ENCODE measurements around the gene STIMATE. TPM values are rescaled to one million over a fixed set of nuclear protein-coding genes. Genes with fewer than 3 reads are reported as not detected.

Gene STIMATE
- polyA plus RNA-seq, 3 donors = 8.9 to 49.9 (median 11.7) TPM

GRCh38 chr3:52907497-52907896, 10.1 kb upstream of the STIMATE start:
- WGBS (ENCODE audit: insufficient coverage) = 100% methylated on average over 1 of the region's 5 CpGs
- Histone ChIP-seq H3K79me2 (ENCODE audit: insufficient read depth, low read length) (no peaks in the 10 kb centered on the region), H3K27ac (ENCODE audit: low read depth in 1 of 2, low read length in 2 of 2) (no peak overlapping the region), H3K4me1 (ENCODE audit: control insufficient read depth in 1 of 2, insufficient read depth in 2 of 2, low read length in 2 of 2) (no peaks in the 10 kb centered on the region), H2AFZ (ENCODE audit: insufficient read depth, low read depth, low read length, poor library complexity, severe bottlenecking) (no peak overlapping the region), H3K4me2 (replicated peaks; ENCODE audit: extremely low read depth, low read length, poor library complexity, severe bottlenecking) (no peak overlapping the region), H3K36me3 (replicated peaks in 1 of 2; ENCODE audit: control insufficient read depth in 1 of 2, insufficient read depth in 2 of 2, low read length in 2 of 2) (peaks cover 2 to 44% of the 10 kb centered on the region in 2 donors), H4K20me1 (ENCODE audit: insufficient read depth, low read length) (no peaks in the 10 kb centered on the region), H3K4me3 (replicated peaks in 1 of 3; ENCODE audit: low read depth in 2 of 3, low read length in 3 of 3) (no peak overlapping the region), H3K9me3 (replicated peaks in 1 of 2; ENCODE audit: control insufficient read depth in 1 of 2, insufficient read depth in 1 of 2, low read length in 2 of 2) (no peaks in the 10 kb centered on the region), H3K27me3 (ENCODE audit: control insufficient read depth in 2 of 2, insufficient read depth in 2 of 2, low read length in 2 of 2) (no peaks in the 10 kb centered on the region), H3K9ac (ENCODE audit: insufficient read depth, low read length, poor library complexity, severe bottlenecking) (no peak overlapping the region)
- Mint-ChIP-seq H3K27me3 (ENCODE audit: low read depth in 3 of 3) (peaks cover 0 to 2% (median 0%) of the 10 kb centered on the region in 3 donors), H3K4me1 (no peaks in the 10 kb centered on the region), H3K36me3 (peaks cover 26 to 31% of the 10 kb centered on the region in 2 donors), H3K27ac (no peak overlapping the region), H3K9me3 (no peaks in the 10 kb centered on the region), H3K4me3 (no peak overlapping the region)
- DNase-seq = no peak
- no peak for TF ChIP-seq CTCF (IDR thresholded peaks at IDR 0.05)
- intact Hi-C loops (cut with micrococcal nuclease) = no loop called here

- Mint-ChIP-seq H3K27me3 (ENCODE audit: low read depth in 3 of 3) (peaks cover 0 to 2% (median 2%) of the 10 kb centered on the region in 3 donors), H3K36me3 (peaks cover 17 to 19% of the 10 kb centered on the region in 2 donors), H3K4me1 (no peaks in the 10 kb centered on the region), H3K4me3 (no peak overlapping the region), H3K27ac (no peak overlapping the region), H3K9me3 (no peaks in the 10 kb centered on the region)
- Histone ChIP-seq H3K9ac (ENCODE audit: insufficient read depth, low read length, poor library complexity, severe bottlenecking) (no peak overlapping the region), H3K9me3 (replicated peaks in 1 of 2; ENCODE audit: control insufficient read depth in 1 of 2, insufficient read depth in 1 of 2, low read length in 2 of 2) (no peaks in the 10 kb centered on the region), H3K27ac (ENCODE audit: low read depth in 1 of 2, low read length in 2 of 2) (no peak overlapping the region), H3K27me3 (ENCODE audit: control insufficient read depth in 2 of 2, insufficient read depth in 2 of 2, low read length in 2 of 2) (no peaks in the 10 kb centered on the region), H3K4me1 (ENCODE audit: control insufficient read depth in 1 of 2, insufficient read depth in 2 of 2, low read length in 2 of 2) (no peaks in the 10 kb centered on the region), H2AFZ (ENCODE audit: insufficient read depth, low read depth, low read length, poor library complexity, severe bottlenecking) (no peak overlapping the region), H3K79me2 (ENCODE audit: insufficient read depth, low read length) (no peaks in the 10 kb centered on the region), H3K4me2 (replicated peaks; ENCODE audit: extremely low read depth, low read length, poor library complexity, severe bottlenecking) (no peak overlapping the region), H3K4me3 (replicated peaks in 1 of 3; ENCODE audit: low read depth in 2 of 3, low read length in 3 of 3) (no peak overlapping the region), H3K36me3 (replicated peaks in 1 of 2; ENCODE audit: control insufficient read depth in 1 of 2, insufficient read depth in 2 of 2, low read length in 2 of 2) (peaks cover 2 to 34% of the 10 kb centered on the region in 2 donors), H4K20me1 (ENCODE audit: insufficient read depth, low read length) (no peaks in the 10 kb centered on the region)
- no peak for DNase-seq
- intact Hi-C loops (cut with micrococcal nuclease) = no loop called here
- no CpG with 5 or more reads among the region's 1 CpG for WGBS (ENCODE audit: insufficient coverage)
- no peak for TF ChIP-seq CTCF (IDR thresholded peaks at IDR 0.05)
Measured at GRCh38 chr3:52904552-52904951, 7.2 kb upstream of the STIMATE start.
